Right atrium auricular region (tissue), 2 donors: Measurements from ENCODE around the gene MRPS30. TPM values are rescaled to one million over a fixed set of nuclear protein-coding genes. Genes with fewer than 3 reads are reported as not detected.
A peak's percentile ranks its signal among the peaks of the same experiment; 100 is the strongest.
"Not testable (repeated sequence)": the region's sequence is repeated elsewhere in the genome, so short reads cannot be mapped to it uniquely, and the experiment has no call there.

Source experiments
- DNase-seq: peaks from one replicate; pipeline ENCODE4 v3.0.0-alpha.2; 2019; ENCODE audit warnings: low spot score
- H3K27ac ChIP-seq, 2 donors: fragments of 200-600 bp; sonication (generic); 1 replicate in 1 of 2; 2 replicates in 1 of 2; pipeline ENCODE4 v1.5.1; 2016 to 2019
- H3K27me3 ChIP-seq, 2 donors: fragments of 200-600 bp; sonication (generic); one replicate each; pipeline versions ENCODE4 v1.5.1 to v1.6.0; 2017 to 2019
- H3K36me3 ChIP-seq: fragments of 200-600 bp; sonication (generic); one replicate; pipeline ENCODE4 v1.5.1; 2016
- H3K4me1 ChIP-seq, 2 donors: fragments of 200-600 bp; sonication (generic); one replicate each; pipeline versions ENCODE4 v1.5.1 to v1.6.0; 2017 to 2019
- H3K4me3 ChIP-seq, 2 donors: fragments of 200-600 bp; sonication (generic); 1 replicate in 1 of 2; 2 replicates in 1 of 2; pipeline ENCODE4 v1.5.1; 2017 to 2019; ENCODE audit warnings: mild to moderate bottlenecking in 1 of 2, moderate library complexity in 1 of 2
- H3K9me3 ChIP-seq, 2 donors: fragments of 200-600 bp; sonication (generic); one replicate each; pipeline ENCODE4 v1.5.1; 2019
- CTCF ChIP-seq, 2 donors: fragments of 200-600 bp; sonication (generic); IDR thresholded peaks; one replicate each; pipeline ENCODE4 v1.5.1; 2019; ENCODE audit warnings: antibody characterized with exemption in 2 of 2
- total RNA-seq, 2 donors: library from RNA; depleted of rRNA; stranded (reverse); fragments of >200 nt; gene quantifications; one replicate each; pipeline ENCODE4 v1.1.0, GENCODE V29; 2016

The MRPS30 gene
- total RNA-seq, 2 donors from 2014 or later = 69.8 to 110 TPM

- Histone ChIP-seq H3K36me3 (no peaks in the 10 kb centered on the region), H3K27ac (no peak overlapping the region), H3K4me3 (no peak overlapping the region), H3K4me1 (no peaks in the 10 kb centered on the region), H3K9me3 (no peaks in the 10 kb centered on the region), H3K27me3 (no peaks in the 10 kb centered on the region)
- DNase-seq = no peak
- peak in 1 of 2 donors; percentile 71 for TF ChIP-seq CTCF (IDR thresholded peaks at IDR 0.05)
These were observed 34.4 kb upstream of the MRPS30 start for GRCh38 chr5:44774279-44774880.

GRCh38 chr5:44779167-44779566, 29.6 kb upstream of the MRPS30 start:
- no peak for TF ChIP-seq CTCF (IDR thresholded peaks at IDR 0.05)
- Histone ChIP-seq H3K27me3 (no peaks in the 10 kb centered on the region), H3K27ac (no peak overlapping the region), H3K36me3 (no peaks in the 10 kb centered on the region), H3K4me1 (no peaks in the 10 kb centered on the region), H3K9me3 (no peaks in the 10 kb centered on the region), H3K4me3 (no peak overlapping the region)
- DNase-seq = no peak

- no peaks in the 10 kb centered on the region for H3K36me3 ChIP-seq
- no peak for DNase-seq
- no peaks in the 10 kb centered on the region for H3K9me3 ChIP-seq
- H3K4me3 ChIP-seq = no peak overlapping the region
- no peak overlapping the region for H3K27ac ChIP-seq
- H3K27me3 ChIP-seq = no peaks in the 10 kb centered on the region
- no peak for TF ChIP-seq CTCF (IDR thresholded peaks at IDR 0.05)
- no peaks in the 10 kb centered on the region for H3K4me1 ChIP-seq
These were observed 25.0 kb upstream of the MRPS30 start for GRCh38 chr5:44783634-44784315.

- H3K36me3 ChIP-seq = no peaks in the 10 kb centered on the region
- no peak for DNase-seq
- H3K27ac ChIP-seq = no peak overlapping the region
- TF ChIP-seq CTCF (IDR thresholded peaks at IDR 0.05) = no peak
- no peaks in the 10 kb centered on the region for H3K4me1 ChIP-seq
- no peaks in the 10 kb centered on the region for H3K27me3 ChIP-seq
- H3K9me3 ChIP-seq = no peaks in the 10 kb centered on the region
- no peak overlapping the region for H3K4me3 ChIP-seq
These were observed 21.0 kb upstream of the MRPS30 start for GRCh38 chr5:44787731-44788130.

- peaks cover 0 to 11% of the 10 kb centered on the region in 2 donors for H3K9me3 ChIP-seq
- not testable (repeated sequence) for H3K27me3 ChIP-seq, H3K4me1 ChIP-seq, DNase-seq, H3K36me3 ChIP-seq, H3K4me3 ChIP-seq, H3K27ac ChIP-seq
These were observed 19.3 kb upstream of the MRPS30 start for GRCh38 chr5:44789372-44789995.

GRCh38 chr5:44792031-44792673, 16.6 kb upstream of the MRPS30 start:
- not testable (repeated sequence) for H3K27ac ChIP-seq, DNase-seq, H3K4me1 ChIP-seq, H3K36me3 ChIP-seq, H3K4me3 ChIP-seq, H3K27me3 ChIP-seq
- H3K9me3 ChIP-seq = peaks cover 0 to 23% of the 10 kb centered on the region in 2 donors
